Measurements from ENCODE around the gene PDE2A. TPM values are rescaled to one million over a fixed set of nuclear protein-coding genes. Genes with fewer than 3 reads are reported as not detected.

PDE2A gene
- total RNA-seq, 2 donors from 2014 or later: 40.9 to 41.6 TPM

DNA sequence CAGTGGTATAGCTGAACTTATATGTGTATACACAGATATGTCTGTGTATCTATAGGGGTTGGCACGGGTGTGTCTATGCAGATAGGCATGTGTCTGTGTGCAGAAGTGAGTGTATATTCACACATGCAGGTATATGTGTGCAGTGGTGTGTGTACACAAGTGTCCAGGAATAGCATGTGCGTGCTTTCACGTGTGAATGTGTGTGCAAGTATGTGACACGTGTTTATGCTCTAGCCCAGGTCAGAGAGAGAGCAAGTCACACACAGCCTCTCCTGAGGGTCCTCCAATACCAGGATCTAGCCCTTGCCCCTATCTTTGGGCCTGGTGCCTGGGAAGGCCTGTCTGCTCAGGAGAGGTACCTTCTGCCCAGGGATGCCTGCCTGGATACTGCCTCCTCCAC, 26.3 kb downstream of the PDE2A start:
- intact Hi-C loops (cut with DNase I): loop anchor here (2.0 to 10.0 kb wide), 2 partner anchors 49 to 173 kb away; no protein-coding TSS in a partner anchor
- DNase-seq: no peak
- no peak for ATAC-seq

- ATAC-seq: no peak
- intact Hi-C loops (cut with DNase I): loop anchor here (2.0 to 10.0 kb wide), 2 partner anchors 48 to 172 kb away; no protein-coding TSS in a partner anchor
- no peak for DNase-seq
These were observed 27.8 kb downstream of the PDE2A start for GRCh38 chr11:72646472-72646871.

GRCh38 chr11:72646024-72646423, 28.2 kb downstream of the PDE2A start:
- DNase-seq (no peak), ATAC-seq (no peak)
- intact Hi-C loops (cut with DNase I): loop anchor here (2.0 to 10.0 kb wide), 2 partner anchors 47 to 171 kb away; no protein-coding TSS in a partner anchor

GRCh38 chr11:72643547-72643946, 30.7 kb downstream of the PDE2A start:
- intact Hi-C loops (cut with DNase I): loop anchor here (1.0 to 10.0 kb wide), 3 partner anchors 44 to 169 kb away; no protein-coding TSS in a partner anchor
- ATAC-seq: peak in 1 of 2 donors; percentile 1
- DNase-seq: no peak

- intact Hi-C loops (cut with DNase I): loop anchor here (1.0 to 10.0 kb wide), 3 partner anchors 44 to 168 kb away; no protein-coding TSS in a partner anchor
- ATAC-seq: peak; percentile 79 to 84
- peak; percentile 72 for DNase-seq
These were observed 31.2 kb downstream of the PDE2A start for GRCh38 chr11:72642884-72643522.

- intact Hi-C loops (cut with DNase I): loop anchor here (2.0 to 10.0 kb wide), 2 partner anchors 53 to 167 kb away; no protein-coding TSS in a partner anchor
- DNase-seq (peak; percentile 56), ATAC-seq (peak; percentile 80 to 81)
These were observed 32.0 kb downstream of the PDE2A start for GRCh38 chr11:72642043-72642883.

- ATAC-seq: no peak
- DNase-seq: no peak
- intact Hi-C loops (cut with DNase I): loop anchor here (2.0 to 10.0 kb wide), 2 partner anchors 53 to 167 kb away; no protein-coding TSS in a partner anchor
These were observed 32.6 kb downstream of the PDE2A start for GRCh38 chr11:72641522-72642042.

DNA sequence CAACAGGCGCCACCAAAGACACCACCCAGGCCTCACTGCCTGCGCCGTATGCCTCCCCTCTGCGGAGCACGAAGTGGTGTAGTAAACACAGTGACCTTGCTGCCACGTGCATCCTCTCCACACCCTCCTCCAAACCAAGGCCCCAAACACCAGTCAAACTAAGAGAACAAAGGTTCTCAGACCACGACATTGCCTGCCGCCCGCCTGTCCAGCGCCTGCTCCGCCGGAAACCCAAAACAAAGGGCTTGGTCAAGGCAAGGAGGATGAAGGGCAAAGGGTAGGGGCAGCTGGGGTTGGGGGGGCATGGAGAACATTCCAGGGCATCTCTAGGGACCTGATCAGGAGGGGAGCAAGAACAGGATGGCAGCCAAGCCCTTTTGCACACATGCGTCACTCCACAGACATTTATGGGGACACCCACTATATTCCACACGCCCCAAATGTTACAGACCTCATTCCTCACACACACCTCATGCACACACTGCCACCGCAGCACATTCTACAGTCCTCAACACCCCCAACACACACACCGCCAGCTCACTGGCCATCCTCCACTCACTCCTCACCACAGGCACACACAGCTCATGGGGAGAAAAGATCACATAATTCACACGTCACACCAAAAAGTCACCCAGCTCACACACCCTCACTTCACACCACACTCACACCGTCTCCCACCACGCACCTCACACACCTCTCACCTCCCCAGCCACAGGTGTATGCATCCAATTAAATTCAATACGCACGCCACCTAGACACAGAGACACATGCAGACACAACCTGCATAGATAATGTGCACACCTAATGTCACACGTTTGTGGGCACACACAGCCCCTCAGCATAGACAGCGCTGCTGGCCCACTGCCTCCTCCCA, 34.5 kb downstream of the PDE2A start:
- DNase-seq (no peak), ATAC-seq (peak in 1 of 2 donors; percentile 7)
- intact Hi-C loops (cut with DNase I): loop anchor here in 1 of 2 donors (10.0 kb wide), 1 partner anchor 165 kb away; no protein-coding TSS in a partner anchor

GRCh38 chr11:72637926-72638325, 36.3 kb downstream of the PDE2A start:
- ATAC-seq (no peak), DNase-seq (no peak)
- intact Hi-C loops (cut with DNase I): no loop called here

GRCh38 chr11:72637198-72637597, 37.0 kb downstream of the PDE2A start:
- ATAC-seq (no peak), DNase-seq (no peak)
- intact Hi-C loops (cut with DNase I): no loop called here

GRCh38 chr11:72636376-72636775, 37.8 kb downstream of the PDE2A start:
- intact Hi-C loops (cut with DNase I): no loop called here
- ATAC-seq: no peak
- no peak for DNase-seq

DNA sequence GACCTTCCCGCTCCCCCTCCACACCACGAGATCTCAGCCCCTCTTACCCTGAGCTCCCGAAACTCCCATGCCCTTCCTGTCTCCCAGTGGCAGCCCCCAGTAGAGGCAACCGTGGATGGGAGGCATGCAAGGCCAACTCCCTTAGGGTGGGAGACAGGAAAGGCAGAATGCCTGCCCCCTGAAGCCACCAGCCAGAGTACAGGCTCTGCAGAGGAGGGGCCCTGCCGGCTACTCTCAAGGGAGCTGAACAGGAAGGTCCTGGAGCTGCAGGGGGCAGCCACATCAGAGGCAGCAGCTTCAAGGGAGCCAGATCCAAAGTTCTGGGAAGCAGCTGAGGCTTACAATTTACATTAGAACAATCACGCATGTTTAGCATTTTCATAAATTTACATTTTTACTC, 38.3 kb downstream of the PDE2A start:
- DNase-seq (no peak), ATAC-seq (no peak)
- intact Hi-C loops (cut with DNase I): no loop called here

- ATAC-seq: no peak
- DNase-seq: no peak
- intact Hi-C loops (cut with DNase I): no loop called here
These were observed 38.8 kb downstream of the PDE2A start for GRCh38 chr11:72635309-72635915.

- intact Hi-C loops (cut with DNase I): no loop called here
- DNase-seq (no peak), ATAC-seq (no peak)
These were observed 39.6 kb downstream of the PDE2A start for GRCh38 chr11:72634472-72635095.

DNA sequence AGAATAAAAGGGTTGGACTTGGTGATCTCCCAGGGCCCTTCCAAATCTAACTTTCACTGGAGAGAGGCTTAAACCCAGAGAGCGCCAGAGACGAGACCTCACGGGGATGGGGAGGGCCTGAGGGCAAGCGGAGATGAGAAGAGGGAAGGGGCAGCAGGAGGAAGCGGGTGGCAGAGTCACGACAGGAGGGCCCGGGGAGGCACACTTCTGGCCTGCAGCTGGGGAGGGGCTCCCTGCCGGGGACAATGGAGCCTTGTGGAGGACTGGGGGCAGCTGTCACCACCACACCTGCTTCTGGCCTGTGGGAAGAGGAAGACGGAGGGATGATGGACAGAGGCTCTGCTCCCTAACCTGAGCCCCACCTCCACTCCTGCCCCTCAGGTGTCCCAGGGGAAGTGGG, 40.2 kb downstream of the PDE2A start:
- DNase-seq (no peak), ATAC-seq (no peak)
- intact Hi-C loops (cut with DNase I): no loop called here

DNA sequence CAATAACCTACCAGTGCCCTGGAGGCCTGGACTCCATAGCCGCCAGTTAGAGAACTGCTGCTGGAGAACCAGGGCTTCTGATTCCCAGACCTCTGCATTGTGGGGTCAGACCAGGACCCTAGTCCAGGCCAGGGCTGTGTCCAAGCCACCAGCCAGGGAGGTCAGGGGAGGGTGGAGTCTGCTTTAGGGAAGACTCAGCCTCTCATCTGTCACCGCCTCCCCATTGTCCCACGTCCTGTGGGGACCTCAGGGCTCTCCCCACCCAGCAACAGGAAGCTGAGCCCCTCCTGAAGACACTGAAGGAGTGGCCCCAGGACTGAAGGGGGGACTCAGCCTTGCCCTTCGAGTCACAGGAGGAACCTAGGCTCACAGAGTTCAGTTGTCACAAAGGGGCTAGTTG, 41.2 kb downstream of the PDE2A start:
- ATAC-seq: peak in 1 of 2 donors; percentile 5
- intact Hi-C loops (cut with DNase I): no loop called here
- DNase-seq: no peak

DNA sequence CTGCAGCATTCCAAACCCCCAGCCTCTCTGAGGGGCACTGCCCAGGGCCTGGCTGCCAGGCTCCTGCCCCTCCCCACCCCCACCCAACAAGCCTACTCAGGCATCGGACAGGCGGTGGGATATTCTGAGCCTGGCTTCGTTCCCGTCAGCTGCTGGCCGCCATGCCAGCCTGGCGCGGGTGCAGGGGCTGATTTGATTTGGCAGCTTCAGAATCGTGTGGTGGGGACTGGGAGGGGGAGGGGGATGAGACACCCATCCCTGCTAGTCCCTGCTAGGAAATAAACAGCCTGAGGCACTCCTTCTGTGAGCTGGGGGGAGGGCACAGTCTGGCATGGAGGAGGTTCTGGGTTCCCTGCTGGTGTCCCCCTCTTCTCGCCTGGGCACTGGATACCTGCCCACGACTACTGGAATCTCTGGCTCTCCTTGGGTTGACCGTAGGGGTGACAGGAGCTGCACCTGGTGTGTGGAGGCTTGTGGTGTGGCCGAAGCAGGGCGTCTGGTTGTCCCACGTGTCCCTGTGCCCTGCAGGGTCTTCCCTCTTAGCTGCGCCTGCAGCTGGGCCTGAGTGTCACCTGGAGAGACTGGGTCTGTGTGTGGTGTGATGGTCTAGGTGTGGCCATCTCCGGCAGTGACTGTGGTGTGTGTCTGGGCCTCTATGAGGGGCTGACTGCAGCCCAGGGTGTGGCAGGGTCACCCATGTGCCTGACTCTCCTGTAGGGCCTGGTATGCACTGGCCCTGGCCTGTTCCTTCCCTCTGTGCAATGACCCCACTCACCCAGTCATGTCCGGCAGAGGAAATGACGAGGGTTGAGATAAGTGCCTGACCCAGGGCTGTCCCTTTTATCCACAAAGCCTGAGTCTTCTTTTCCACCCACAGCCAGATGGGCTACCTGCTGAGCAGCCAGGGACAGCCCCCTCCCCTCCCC, 42.2 kb downstream of the PDE2A start:
- intact Hi-C loops (cut with DNase I): no loop called here
- ATAC-seq: peak; percentile 63 to 77

More for the DNA sequence above, 42.2 kb downstream of the PDE2A start:
- DNase-seq: peak; percentile 72
